K562 (cell line): ENCODE data around the gene ZNF547. TPM values are rescaled to one million over a fixed set of nuclear protein-coding genes. Genes with fewer than 3 reads are reported as not detected.

Source experiments
- ATAC-seq: fragments of 200-7000 bp; cut with Tn5 transposase; 3 replicates; pipeline ENCODE4 v1.9.1; 2020; ENCODE audit warnings: moderate library complexity
- BruUV-seq: library from RNA; stranded (reverse); fragments of 400-500 nt; replicated peaks from 2 replicates; lab custom pipeline; 2021; lab: Mats Ljungman, UMichigan
- CTCF ChIA-PET: fragments of 300-600 bp; formaldehyde crosslinking; extraction: SDS; loops from one replicate; lab custom pipeline; 2021; ENCODE audit warnings: low intra/inter-chr PET ratio; lab: Yijun Ruan, JAX
- POLR2A ChIA-PET: fragments of 300-600, 350-650 bp; sonication (Branson Sonifier 250); formaldehyde crosslinking; extraction: SDS; loops from one replicate; lab custom pipeline; 2021; ENCODE audit warnings: antibody characterized with exemption, inconsistent platforms; lab: Yijun Ruan, JAX
- DNase-seq, 4 experiments: peaks; one replicate each; pipeline versions ENCODE4 v3.0.0 to v3.0.0-alpha.2; 2011 to 2018; ENCODE audit warnings: low spot score in 3 of 4, mixed read lengths in 3 of 4; ENCODE audit errors: extremely low read depth in 1 of 4
- FAIRE-seq: peaks from 2 replicates; lab custom pipeline; 2011; peaks lifted over from hg19 to GRCh38; lab: Jason Lieb, UNC
- H2AFZ ChIP-seq: 2 replicates; pipeline ENCODE4 v1.6.0; 2011; ENCODE audit warnings: low read depth, low read length, control low read depth, inconsistent platforms
- H3K27ac ChIP-seq: fragments of 200-600 bp; 3 replicates; pipeline ENCODE4 v1.8.0; 2011; ENCODE audit warnings: low read depth, mild to moderate bottlenecking, control low read depth, inconsistent platforms, low read length, moderate library complexity, mixed read lengths; ENCODE audit errors: extremely low read depth
- H3K27me3 ChIP-seq, 2 experiments: fragments of 300-600 bp in 1 of 2; 2 replicates in 1 of 2; 3 replicates in 1 of 2; pipeline versions ENCODE4 v1.6.0 to v1.8.0; 2011; ENCODE audit warnings: inconsistent platforms in 2 of 2, low read length in 2 of 2, mild to moderate bottlenecking in 1 of 2, mixed read lengths in 1 of 2, moderate library complexity in 1 of 2; ENCODE audit not compliant: control insufficient read depth in 2 of 2, insufficient read depth in 2 of 2
- H3K36me3 ChIP-seq: fragments of 300-600 bp; 3 replicates; pipeline ENCODE4 v1.8.0; 2011; ENCODE audit warnings: mild to moderate bottlenecking, low read length, inconsistent platforms; ENCODE audit not compliant: control insufficient read depth, insufficient read depth
- H3K4me1 ChIP-seq, 2 experiments: fragments of 200-600 bp in 1 of 2; replicated peaks in 1 of 2; 2 replicates in 1 of 2; 3 replicates in 1 of 2; pipeline versions ENCODE4 v1.5.1 to v1.8.0; 2011; ENCODE audit warnings: inconsistent platforms in 2 of 2, low read length in 2 of 2, mild to moderate bottlenecking in 1 of 2, mixed read lengths in 1 of 2, moderate library complexity in 1 of 2; ENCODE audit not compliant: control insufficient read depth in 2 of 2, insufficient read depth in 2 of 2
- H3K4me2 ChIP-seq: 2 replicates; pipeline ENCODE4 v1.6.1; 2011; ENCODE audit warnings: low read length, control low read depth, inconsistent platforms, mixed read lengths; ENCODE audit not compliant: insufficient read depth
- H3K4me3 ChIP-seq: fragments of 200-600 bp; sonication (generic), shearing (Covaris generic); 2 replicates; pipeline ENCODE4 v1.5.1; 2016; ENCODE audit warnings: control low read depth, inconsistent platforms
- H3K79me2 ChIP-seq: fragments of 200-600 bp; 3 replicates; pipeline ENCODE4 v1.8.0; 2011; ENCODE audit warnings: low read length, inconsistent platforms; ENCODE audit not compliant: control insufficient read depth, insufficient read depth
- H3K9ac ChIP-seq, 2 experiments: 2 replicates each; pipeline versions ENCODE4 v1.6.0 to v1.6.1; 2011; ENCODE audit warnings: low read depth in 2 of 2, low read length in 2 of 2, control low read depth in 1 of 2, inconsistent platforms in 1 of 2, mild to moderate bottlenecking in 1 of 2, mixed read lengths in 1 of 2; ENCODE audit not compliant: insufficient read depth in 1 of 2
- H3K9me1 ChIP-seq: one replicate; pipeline ENCODE4 v1.6.0; 2011; ENCODE audit warnings: inconsistent platforms, mild to moderate bottlenecking, low read length, moderate library complexity; ENCODE audit not compliant: control insufficient read depth, insufficient read depth
- H3K9me3 ChIP-seq: replicated peaks from 2 replicates; pipeline ENCODE4 v1.5.1; 2011; ENCODE audit warnings: low read depth, low read length, inconsistent platforms; ENCODE audit not compliant: control insufficient read depth, insufficient read depth
- H4K20me1 ChIP-seq: replicated peaks from 2 replicates; pipeline ENCODE4 v1.6.1; 2011; ENCODE audit warnings: low read length, inconsistent platforms, mixed read lengths; ENCODE audit not compliant: control insufficient read depth, insufficient read depth
- CBX1 ChIP-seq: sonication (generic); IDR thresholded peaks from 2 replicates; pipeline ENCODE4 v1.6.1; 2016; ENCODE audit warnings: antibody characterized with exemption, low read depth, mild to moderate bottlenecking
- CXXC5 ChIP-seq: fragments of 250-450 bp; sonication (Bioruptor Pico); IDR thresholded peaks from 2 replicates; pipeline ENCODE4 v1.8.0; 2022; ENCODE audit warnings: inconsistent platforms, mild to moderate bottlenecking, moderate library complexity
- RCOR1 ChIP-seq, 2 experiments: IDR thresholded peaks; 2 replicates each; pipeline ENCODE4 v1.6.1; 2012; ENCODE audit warnings: low read depth in 2 of 2, low read length in 2 of 2, borderline replicate concordance in 1 of 2, improper control_type of control experiment in 1 of 2
- SMAD2 ChIP-seq: fragments of 150-350 bp; IDR thresholded peaks from 2 replicates; pipeline ENCODE4 v1.6.1; 2014; ENCODE audit warnings: low read depth, mild to moderate bottlenecking, low read length
- SRF ChIP-seq, 2 experiments: fragments of 250-450, 450-650 bp in 1 of 2; sonication (Bioruptor Pico) in 1 of 2; sonication (generic) in 1 of 2; formaldehyde crosslinking; IDR thresholded peaks; 2 replicates each; pipeline versions ENCODE4 v1.5.0 to v1.5.1; 2020 to 2022; ENCODE audit warnings: mild to moderate bottlenecking in 1 of 2, missing genetic modification reagents in 1 of 2
- YY1 ChIP-seq, 3 experiments: IDR thresholded peaks; 2 replicates each; pipeline ENCODE4 v1.6.1; 2011; ENCODE audit warnings: low read length in 2 of 3, mild to moderate bottlenecking in 2 of 3, moderate library complexity in 2 of 3, borderline replicate concordance in 1 of 3, control low read depth in 1 of 3, low read depth in 1 of 3; ENCODE audit not compliant: insufficient read depth in 3 of 3, insufficient replicate concordance in 2 of 3, control insufficient read depth in 1 of 3, insufficient read length in 1 of 3; ENCODE audit errors: extremely low read depth in 1 of 3
- ZNF57 ChIP-seq: fragments of 450-650 bp; formaldehyde crosslinking; IDR thresholded peaks from 2 replicates; pipeline ENCODE4 v1.4.0; 2020; ENCODE audit warnings: mild to moderate bottlenecking, moderate library complexity
- WGBS: fragments of 100-300 bp; shearing (Covaris generic); methylation state at CpG from one replicate; pipeline ENCODE4 v1.1.6; 2016; ENCODE audit warnings: low coverage, mixed read lengths; ENCODE audit not compliant: insufficient coverage; ENCODE audit errors: missing lambda C conversion rate; 5-methylcytosine and 5-hydroxymethylcytosine counted together
- in situ Hi-C: fragments of 300-500 bp; cut with MboI; formaldehyde crosslinking; loops from 4 replicates; pipeline ENCODE4 v1.15.0; 2018; ENCODE audit warnings: inconsistent platforms, mixed read lengths
- intact Hi-C: fragments of 100-400 bp; cut with micrococcal nuclease; formaldehyde crosslinking; loops from 2 replicates; pipeline ENCODE4 v1.14.2; 2022
- polyA plus RNA-seq, 8 experiments: library from polyadenylated mRNA; depleted of rRNA in 4 of 8; stranded (reverse) in 5 of 8; unstranded in 3 of 8; fragments of >200 nt; fragmentation: Nextera tagmentation in 2 of 8; fragmentation: Illumina TruSeq in 1 of 8; extraction: Ambion mirVana in 2 of 8; extraction: Trizol in 1 of 8; gene quantifications; 2 replicates each; pipeline versions ENCODE4 v1.2.1 to v1.2.3, GENCODE V29; 2011 to 2014; ENCODE audit warnings: inconsistent platforms in 1 of 8, missing spikeins in 1 of 8
- total RNA-seq, 7 experiments: library from RNA; depleted of rRNA in 6 of 7; stranded (reverse); fragments of >200 nt in 6 of 7; fragmentation: Illumina TruSeq in 2 of 7; extraction: Trizol in 2 of 7; gene quantifications; 2 replicates each; pipeline versions ENCODE4 v1.2.1 to v1.2.3, GENCODE V29; 2011 to 2021; ENCODE audit warnings: low replicate concordance in 1 of 7
- TF ChIP-seq, protein P1 (sequence below), 2 experiments: fragments of 450-650 bp; conservative IDR thresholded peaks; 2 replicates each; pipeline ENCODE4 v1.6.1; 2017; ENCODE audit warnings: mild to moderate bottlenecking in 2 of 2, moderate library complexity in 2 of 2
- TF ChIP-seq, protein P2 (sequence below): conservative IDR thresholded peaks from 2 replicates; pipeline ENCODE4 v1.6.1; 2011; ENCODE audit warnings: low read depth, mild to moderate bottlenecking, low read length; ENCODE audit not compliant: control insufficient read depth
- TF ChIP-seq, protein P3 (sequence below), 2 experiments: fragments of 450-650 bp; IDR thresholded peaks; 2 replicates each; pipeline ENCODE4 v1.6.1; 2018; ENCODE audit warnings: mild to moderate bottlenecking in 2 of 2, low read depth in 1 of 2; ENCODE audit not compliant: partially characterized antibody in 2 of 2

ZNF547 gene
- total and polyA plus RNA-seq, 9 of the 15 experiments (the other 6 are each of a cell fraction or from before 2014, with no cell fraction given) = 0.03 to 0.96 (median 0.30) TPM

DNA sequence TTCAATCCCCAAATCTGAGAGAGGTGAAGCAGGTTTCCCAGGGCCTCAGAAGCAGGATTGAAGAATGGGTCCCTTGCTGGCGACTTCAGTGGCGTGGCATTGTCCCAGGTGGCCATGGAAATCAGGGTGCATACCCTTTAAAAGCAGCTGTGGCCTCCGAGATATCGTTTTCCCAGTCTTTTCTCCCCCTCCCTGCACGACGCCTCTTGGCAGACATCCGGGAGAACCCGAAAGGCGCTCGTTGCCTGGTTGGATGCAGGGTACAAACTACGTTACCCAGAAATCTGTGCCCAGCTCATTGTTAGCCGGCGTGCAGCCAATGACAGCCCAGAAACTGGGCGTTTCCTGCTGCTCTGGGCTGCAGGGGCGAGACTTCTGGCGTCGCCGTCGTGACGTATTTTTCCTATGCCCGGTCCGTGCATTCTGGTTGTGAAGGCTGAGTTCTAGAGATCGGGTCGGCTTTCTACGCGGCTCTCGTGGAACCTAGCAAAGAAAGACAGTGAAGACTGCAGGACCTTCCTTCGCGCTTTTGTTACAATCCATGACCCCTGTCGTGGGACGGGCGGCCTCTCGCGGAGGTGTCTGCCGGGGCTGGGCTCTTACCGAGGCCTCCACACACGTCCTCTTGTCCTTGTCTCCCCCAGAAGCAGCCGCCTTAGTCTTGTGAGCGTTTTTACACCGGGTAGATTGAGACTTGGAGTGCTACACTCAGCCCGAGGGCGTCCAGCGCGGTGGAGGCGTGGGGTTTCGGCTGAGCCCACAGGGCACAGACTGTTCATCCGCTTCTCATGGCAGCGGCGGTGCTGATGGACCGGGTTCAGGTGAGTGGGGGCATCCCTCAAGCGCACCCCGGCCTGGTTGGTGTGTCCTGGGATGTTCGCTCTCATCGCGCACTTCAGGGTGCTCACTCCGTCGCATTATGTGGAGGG is 12.2 kb upstream of the ZNF547 start, which contains the start of gene ZNF304:
Gene ZNF304, plus strand, starts transcription at position 395 of the 929 bp plus-strand sequence. Its CDS starts 394 bp downstream, at position 789.
- BruUV-seq = TSS peak; percentile 55
- Histone ChIP-seq H3K4me1 (peaks cover 6 to 7% of the 10 kb centered on the region in 2 experiments; a peak in 3 of 5 replicates), H4K20me1 (no peaks in the 10 kb centered on the region), H3K4me3 (peak within 1 kb of the TSS; percentile 83), H3K9ac (peak within 1 kb of the TSS; percentile 80 to 98), H2AFZ (peak within 1 kb of the TSS; percentile 95), H3K9me3 (no peaks in the 10 kb centered on the region; the same call in 1 of the 2 replicates), H3K4me2 (peak within 1 kb of the TSS; percentile 93), H3K9me1 (no peaks in the 10 kb centered on the region), H3K27me3 (no peaks in the 10 kb centered on the region), H3K27ac (peak within 1 kb of the TSS; percentile 59), H3K36me3 (peaks cover 15% of the 10 kb centered on the region; the same call in 2 of the 3 replicates), H3K79me2 (peaks cover 15% of the 10 kb centered on the region)
- FAIRE-seq = peak; percentile 99
- 3% methylated on average over 46 of the region's 57 CpGs for WGBS
- ChIA-PET CTCF (no interaction called here), POLR2A (interaction anchor here (0.6 to 0.9 kb wide), 3 partner anchors 10 to 1012 kb away, joined by 3 to 4 read pairs (median 3); no protein-coding TSS in a partner anchor)
- DNase-seq = peak; percentile 91 to 95 (median 92)
- in situ Hi-C loops (no loop called here), intact Hi-C loops (no loop called here)
- ATAC-seq = peak; percentile 100
- TF ChIP-seq, protein P1, sequence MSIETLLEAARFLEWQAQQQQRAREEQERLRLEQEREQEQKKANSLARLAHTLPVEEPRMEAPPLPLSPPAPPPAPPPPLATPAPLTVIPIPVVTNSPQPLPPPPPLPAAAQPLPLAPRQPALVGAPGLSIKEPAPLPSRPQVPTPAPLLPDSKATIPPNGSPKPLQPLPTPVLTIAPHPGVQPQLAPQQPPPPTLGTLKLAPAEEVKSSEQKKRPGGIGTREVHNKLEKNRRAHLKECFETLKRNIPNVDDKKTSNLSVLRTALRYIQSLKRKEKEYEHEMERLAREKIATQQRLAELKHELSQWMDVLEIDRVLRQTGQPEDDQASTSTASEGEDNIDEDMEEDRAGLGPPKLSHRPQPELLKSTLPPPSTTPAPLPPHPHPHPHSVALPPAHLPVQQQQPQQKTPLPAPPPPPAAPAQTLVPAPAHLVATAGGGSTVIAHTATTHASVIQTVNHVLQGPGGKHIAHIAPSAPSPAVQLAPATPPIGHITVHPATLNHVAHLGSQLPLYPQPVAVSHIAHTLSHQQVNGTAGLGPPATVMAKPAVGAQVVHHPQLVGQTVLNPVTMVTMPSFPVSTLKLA (conservative IDR thresholded peaks at IDR 0.05) = peak; percentile 66 to 82
- TF ChIP-seq CXXC5 (peak; percentile 72; the same call in 1 of the 2 replicates), ZNF57 (CRISPR knock-in tag) (no peak), CBX1 (peak; percentile 42; the same call in 1 of the 2 replicates), SRF (CRISPR knock-in tag; IDR thresholded peaks at IDR 0.05) (peak in 1 of 2 experiments; percentile 76; a peak in 1 of 4 replicates), SMAD2 (no peak), YY1 (IDR thresholded peaks at IDR 0.05; ENCODE audit: borderline replicate concordance in 1 of 3, control insufficient read depth in 1 of 3, extremely low read depth in 1 of 3, insufficient read depth in 3 of 3, insufficient read length in 1 of 3, insufficient replicate concordance in 2 of 3, low read depth in 1 of 3, low read length in 2 of 3) (peak in 1 of 3 experiments; percentile 42), RCOR1 (IDR thresholded peaks at IDR 0.05; ENCODE audit: borderline replicate concordance in 1 of 2, low read depth in 2 of 2, low read length in 2 of 2) (peak in 1 of 2 experiments; percentile 27; a peak in 1 of 4 replicates)
- TF ChIP-seq, protein P2, sequence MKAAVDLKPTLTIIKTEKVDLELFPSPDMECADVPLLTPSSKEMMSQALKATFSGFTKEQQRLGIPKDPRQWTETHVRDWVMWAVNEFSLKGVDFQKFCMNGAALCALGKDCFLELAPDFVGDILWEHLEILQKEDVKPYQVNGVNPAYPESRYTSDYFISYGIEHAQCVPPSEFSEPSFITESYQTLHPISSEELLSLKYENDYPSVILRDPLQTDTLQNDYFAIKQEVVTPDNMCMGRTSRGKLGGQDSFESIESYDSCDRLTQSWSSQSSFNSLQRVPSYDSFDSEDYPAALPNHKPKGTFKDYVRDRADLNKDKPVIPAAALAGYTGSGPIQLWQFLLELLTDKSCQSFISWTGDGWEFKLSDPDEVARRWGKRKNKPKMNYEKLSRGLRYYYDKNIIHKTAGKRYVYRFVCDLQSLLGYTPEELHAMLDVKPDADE = peak; percentile 84
- TF ChIP-seq, protein P3, sequence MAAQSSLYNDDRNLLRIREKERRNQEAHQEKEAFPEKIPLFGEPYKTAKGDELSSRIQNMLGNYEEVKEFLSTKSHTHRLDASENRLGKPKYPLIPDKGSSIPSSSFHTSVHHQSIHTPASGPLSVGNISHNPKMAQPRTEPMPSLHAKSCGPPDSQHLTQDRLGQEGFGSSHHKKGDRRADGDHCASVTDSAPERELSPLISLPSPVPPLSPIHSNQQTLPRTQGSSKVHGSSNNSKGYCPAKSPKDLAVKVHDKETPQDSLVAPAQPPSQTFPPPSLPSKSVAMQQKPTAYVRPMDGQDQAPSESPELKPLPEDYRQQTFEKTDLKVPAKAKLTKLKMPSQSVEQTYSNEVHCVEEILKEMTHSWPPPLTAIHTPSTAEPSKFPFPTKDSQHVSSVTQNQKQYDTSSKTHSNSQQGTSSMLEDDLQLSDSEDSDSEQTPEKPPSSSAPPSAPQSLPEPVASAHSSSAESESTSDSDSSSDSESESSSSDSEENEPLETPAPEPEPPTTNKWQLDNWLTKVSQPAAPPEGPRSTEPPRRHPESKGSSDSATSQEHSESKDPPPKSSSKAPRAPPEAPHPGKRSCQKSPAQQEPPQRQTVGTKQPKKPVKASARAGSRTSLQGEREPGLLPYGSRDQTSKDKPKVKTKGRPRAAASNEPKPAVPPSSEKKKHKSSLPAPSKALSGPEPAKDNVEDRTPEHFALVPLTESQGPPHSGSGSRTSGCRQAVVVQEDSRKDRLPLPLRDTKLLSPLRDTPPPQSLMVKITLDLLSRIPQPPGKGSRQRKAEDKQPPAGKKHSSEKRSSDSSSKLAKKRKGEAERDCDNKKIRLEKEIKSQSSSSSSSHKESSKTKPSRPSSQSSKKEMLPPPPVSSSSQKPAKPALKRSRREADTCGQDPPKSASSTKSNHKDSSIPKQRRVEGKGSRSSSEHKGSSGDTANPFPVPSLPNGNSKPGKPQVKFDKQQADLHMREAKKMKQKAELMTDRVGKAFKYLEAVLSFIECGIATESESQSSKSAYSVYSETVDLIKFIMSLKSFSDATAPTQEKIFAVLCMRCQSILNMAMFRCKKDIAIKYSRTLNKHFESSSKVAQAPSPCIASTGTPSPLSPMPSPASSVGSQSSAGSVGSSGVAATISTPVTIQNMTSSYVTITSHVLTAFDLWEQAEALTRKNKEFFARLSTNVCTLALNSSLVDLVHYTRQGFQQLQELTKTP (IDR thresholded peaks at IDR 0.05; ENCODE audit: low read depth in 1 of 2, partially characterized antibody in 2 of 2) = peak in 1 of 2 experiments; percentile 90
